ENCODE data around the gene GUK1.
"Not testable (repeated sequence)": the region's sequence is repeated elsewhere in the genome, so short reads cannot be mapped to it uniquely, and the experiment has no call there.

GUK1 gene

DNA sequence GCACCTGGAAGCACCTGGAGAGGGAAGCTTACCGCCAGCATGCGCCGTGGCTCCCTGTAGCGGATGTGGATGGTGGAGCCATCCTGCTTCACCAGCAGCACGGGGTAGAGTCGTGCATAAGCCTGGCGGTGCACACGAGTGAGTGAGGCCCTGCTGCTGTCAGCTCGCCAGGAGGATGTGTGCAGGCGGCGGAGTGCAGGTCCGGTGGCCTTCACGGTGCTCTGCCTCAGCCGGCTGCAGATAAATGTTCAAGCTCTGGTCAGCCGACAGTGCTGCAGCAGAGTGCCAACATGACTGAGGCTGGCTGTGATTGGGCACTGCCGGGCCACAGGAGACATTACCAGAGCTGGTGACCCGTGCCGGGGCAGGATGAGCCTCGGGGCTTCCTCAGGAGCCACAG lies 32.4 kb upstream of the GUK1 start:
- Histone ChIP-seq H3K27me3 (ENCODE audit: control insufficient read depth, insufficient read depth, low read length) (peaks cover 8% of the 10 kb centered on the region), H3K4me1 (ENCODE audit: control insufficient read depth, low read depth, low read length) (no peaks in the 10 kb centered on the region), H3K36me3 (ENCODE audit: control insufficient read depth, low read depth, low read length) (peaks cover 19% of the 10 kb centered on the region), H3K9me3 (ENCODE audit: control insufficient read depth, low read depth, low read length) (no peaks in the 10 kb centered on the region), H3K27ac (ENCODE audit: low read length) (no peak overlapping the region), H3K4me3 (ENCODE audit: low read length) (no peak overlapping the region), H3K9ac (ENCODE audit: low read length) (no peak overlapping the region)

- no peaks in the 10 kb centered on the region for H3K4me1 ChIP-seq (ENCODE audit: control insufficient read depth, low read depth, low read length)
- peak overlapping the region; percentile 85 for H3K4me3 ChIP-seq (ENCODE audit: low read length)
- H3K9me3 ChIP-seq (ENCODE audit: control insufficient read depth, low read depth, low read length), result no peaks in the 10 kb centered on the region
- H3K36me3 ChIP-seq (ENCODE audit: control insufficient read depth, low read depth, low read length), result peaks cover 19% of the 10 kb centered on the region
- no peak overlapping the region for H3K27ac ChIP-seq (ENCODE audit: low read length)
- H3K27me3 ChIP-seq (ENCODE audit: control insufficient read depth, insufficient read depth, low read length), result peaks cover 8% of the 10 kb centered on the region
- peak overlapping the region; percentile 85 for H3K9ac ChIP-seq (ENCODE audit: low read length)
Observed at GRCh38 chr1:228108055-228108690, 31.9 kb upstream of the GUK1 start.

DNA sequence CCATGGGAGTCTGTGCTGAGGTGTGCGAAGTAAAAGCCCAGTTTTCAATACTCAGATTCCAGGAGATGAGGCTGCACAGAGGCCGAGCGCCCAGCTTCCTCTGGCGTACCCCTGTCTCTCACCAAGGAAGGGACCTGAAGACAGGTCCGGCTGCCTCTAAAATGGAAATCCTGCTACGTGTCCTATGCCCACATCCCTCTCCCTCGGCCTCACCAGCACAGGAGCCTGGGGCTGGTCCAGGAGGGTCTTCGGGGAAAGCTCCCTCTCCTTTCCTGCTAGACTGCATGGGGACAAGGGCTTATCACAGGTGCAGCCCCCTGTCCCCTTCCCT lies 31.4 kb upstream of the GUK1 start:
- peaks cover 19% of the 10 kb centered on the region for H3K36me3 ChIP-seq (ENCODE audit: control insufficient read depth, low read depth, low read length)
- H3K9me3 ChIP-seq (ENCODE audit: control insufficient read depth, low read depth, low read length), result no peaks in the 10 kb centered on the region
- H3K4me3 ChIP-seq (ENCODE audit: low read length), result peak overlapping the region; percentile 85
- H3K9ac ChIP-seq (ENCODE audit: low read length), result peak overlapping the region; percentile 85
- peak overlapping the region; percentile 42 for H3K27ac ChIP-seq (ENCODE audit: low read length)
- H3K27me3 ChIP-seq (ENCODE audit: control insufficient read depth, insufficient read depth, low read length), result peaks cover 8% of the 10 kb centered on the region
- no peaks in the 10 kb centered on the region for H3K4me1 ChIP-seq (ENCODE audit: control insufficient read depth, low read depth, low read length)

- peak within 1 kb of the TSS; percentile 42 for H3K27ac ChIP-seq (ENCODE audit: low read length)
- H3K9me3 ChIP-seq (ENCODE audit: control insufficient read depth, low read depth, low read length), result no peaks in the 10 kb centered on the region
- H3K9ac ChIP-seq (ENCODE audit: low read length), result peak within 1 kb of the TSS; percentile 85
- peaks cover 19% of the 10 kb centered on the region for H3K36me3 ChIP-seq (ENCODE audit: control insufficient read depth, low read depth, low read length)
- H3K27me3 ChIP-seq (ENCODE audit: control insufficient read depth, insufficient read depth, low read length), result peaks cover 8% of the 10 kb centered on the region
- H3K4me1 ChIP-seq (ENCODE audit: control insufficient read depth, low read depth, low read length), result no peaks in the 10 kb centered on the region
- peak within 1 kb of the TSS; percentile 85 for H3K4me3 ChIP-seq (ENCODE audit: low read length)
Observed at GRCh38 chr1:228109073-228109961, 30.8 kb upstream of the GUK1 start, which contains the start of gene MRPL55. TSS of gene MRPL55 (minus strand) at chr1:228109299. CDS start at chr1:228108260, 1,039 bp downstream.

- H3K27ac ChIP-seq (ENCODE audit: low read length), result no peak overlapping the region
- no peaks in the 10 kb centered on the region for H3K4me1 ChIP-seq (ENCODE audit: control insufficient read depth, low read depth, low read length)
- peak overlapping the region; percentile 85 for H3K4me3 ChIP-seq (ENCODE audit: low read length)
- H3K9ac ChIP-seq (ENCODE audit: low read length), result peak overlapping the region; percentile 56
- H3K9me3 ChIP-seq (ENCODE audit: control insufficient read depth, low read depth, low read length), result no peaks in the 10 kb centered on the region
- peaks cover 19% of the 10 kb centered on the region for H3K36me3 ChIP-seq (ENCODE audit: control insufficient read depth, low read depth, low read length)
- H3K27me3 ChIP-seq (ENCODE audit: control insufficient read depth, insufficient read depth, low read length), result peaks cover 8% of the 10 kb centered on the region
Observed at GRCh38 chr1:228109962-228110488, 30.1 kb upstream of the GUK1 start.

- H3K4me3 ChIP-seq (ENCODE audit: low read length), result no peak overlapping the region
- no peak overlapping the region for H3K9ac ChIP-seq (ENCODE audit: low read length)
- H3K36me3 ChIP-seq (ENCODE audit: control insufficient read depth, low read depth, low read length), result peaks cover 19% of the 10 kb centered on the region
- no peak overlapping the region for H3K27ac ChIP-seq (ENCODE audit: low read length)
- H3K9me3 ChIP-seq (ENCODE audit: control insufficient read depth, low read depth, low read length), result no peaks in the 10 kb centered on the region
- peaks cover 8% of the 10 kb centered on the region for H3K27me3 ChIP-seq (ENCODE audit: control insufficient read depth, insufficient read depth, low read length)
- H3K4me1 ChIP-seq (ENCODE audit: control insufficient read depth, low read depth, low read length), result no peaks in the 10 kb centered on the region
Observed at GRCh38 chr1:228110556-228110955, 29.5 kb upstream of the GUK1 start.

- H3K9me3 ChIP-seq (ENCODE audit: control insufficient read depth, low read depth, low read length); H3K4me1 ChIP-seq (ENCODE audit: control insufficient read depth, low read depth, low read length); H3K9ac ChIP-seq (ENCODE audit: low read length); H3K27ac ChIP-seq (ENCODE audit: low read length); H3K27me3 ChIP-seq (ENCODE audit: control insufficient read depth, insufficient read depth, low read length); H3K4me3 ChIP-seq (ENCODE audit: low read length): not testable (repeated sequence)
- peaks cover 12% of the 10 kb centered on the region for H3K36me3 ChIP-seq (ENCODE audit: control insufficient read depth, low read depth, low read length)
Observed at GRCh38 chr1:228111315-228111714, 28.8 kb upstream of the GUK1 start.

DNA sequence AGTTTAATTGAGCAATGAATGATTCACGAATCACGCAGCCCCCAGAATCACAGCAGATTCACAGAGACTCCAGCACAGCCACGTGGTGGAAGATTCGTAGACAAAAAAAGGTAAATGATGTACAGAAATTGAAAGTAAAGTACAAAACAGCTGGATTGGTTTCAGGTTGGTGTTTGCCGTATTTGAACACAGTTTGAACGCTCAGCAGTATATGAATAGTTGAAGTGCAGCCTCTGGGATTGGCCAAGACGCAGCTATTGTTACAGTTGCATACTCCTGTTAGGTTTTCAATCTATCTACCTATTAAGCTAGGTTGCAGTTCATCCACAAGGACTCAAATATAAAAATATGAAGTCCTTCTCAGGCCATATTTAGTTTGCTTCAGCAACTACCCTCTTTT lies 27.9 kb upstream of the GUK1 start:
- Histone ChIP-seq H3K27me3 (ENCODE audit: control insufficient read depth, insufficient read depth, low read length) (peaks cover 8% of the 10 kb centered on the region), H3K4me3 (ENCODE audit: low read length) (no peak overlapping the region), H3K9ac (ENCODE audit: low read length) (no peak overlapping the region), H3K36me3 (ENCODE audit: control insufficient read depth, low read depth, low read length) (peaks cover 3% of the 10 kb centered on the region), H3K27ac (ENCODE audit: low read length) (no peak overlapping the region), H3K4me1 (ENCODE audit: control insufficient read depth, low read depth, low read length) (no peaks in the 10 kb centered on the region), H3K9me3 (ENCODE audit: control insufficient read depth, low read depth, low read length) (no peaks in the 10 kb centered on the region)

GRCh38 chr1:228112617-228113016 lies 27.5 kb upstream of the GUK1 start:
- Histone ChIP-seq H3K4me1 (ENCODE audit: control insufficient read depth, low read depth, low read length) (no peaks in the 10 kb centered on the region), H3K27ac (ENCODE audit: low read length) (no peak overlapping the region), H3K27me3 (ENCODE audit: control insufficient read depth, insufficient read depth, low read length) (peaks cover 8% of the 10 kb centered on the region), H3K4me3 (ENCODE audit: low read length) (no peak overlapping the region), H3K36me3 (ENCODE audit: control insufficient read depth, low read depth, low read length) (no peaks in the 10 kb centered on the region), H3K9me3 (ENCODE audit: control insufficient read depth, low read depth, low read length) (peaks cover 4% of the 10 kb centered on the region), H3K9ac (ENCODE audit: low read length) (no peak overlapping the region)

- no peak overlapping the region for H3K9ac ChIP-seq (ENCODE audit: low read length)
- no peaks in the 10 kb centered on the region for H3K36me3 ChIP-seq (ENCODE audit: control insufficient read depth, low read depth, low read length)
- H3K27me3 ChIP-seq (ENCODE audit: control insufficient read depth, insufficient read depth, low read length), result peaks cover 5% of the 10 kb centered on the region
- H3K27ac ChIP-seq (ENCODE audit: low read length), result no peak overlapping the region
- H3K4me3 ChIP-seq (ENCODE audit: low read length), result no peak overlapping the region
- H3K9me3 ChIP-seq (ENCODE audit: control insufficient read depth, low read depth, low read length), result peaks cover 11% of the 10 kb centered on the region
- no peaks in the 10 kb centered on the region for H3K4me1 ChIP-seq (ENCODE audit: control insufficient read depth, low read depth, low read length)
Observed at GRCh38 chr1:228114827-228115226, 25.3 kb upstream of the GUK1 start.

DNA sequence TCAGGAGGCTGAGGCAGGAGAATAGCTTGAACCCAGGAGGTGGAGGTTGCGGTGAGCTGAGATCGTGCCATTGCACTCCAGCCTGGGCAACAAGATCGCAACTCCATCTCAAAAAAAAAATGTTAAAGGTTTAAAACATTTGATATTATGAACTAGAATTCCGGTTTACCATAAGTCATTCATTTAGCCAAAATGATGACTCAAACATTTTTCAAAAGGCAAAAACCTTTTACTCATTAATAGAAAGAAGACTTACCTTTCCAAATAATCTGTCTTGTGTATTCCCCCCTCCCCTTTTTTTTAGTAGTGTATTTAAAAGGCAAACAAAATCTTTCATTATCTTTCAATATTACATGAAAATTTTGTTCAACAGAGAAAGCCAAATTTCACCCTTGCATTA lies 22.7 kb upstream of the GUK1 start:
- Histone ChIP-seq H3K27ac (ENCODE audit: low read length) (no peak overlapping the region), H3K27me3 (ENCODE audit: control insufficient read depth, insufficient read depth, low read length) (no peaks in the 10 kb centered on the region), H3K4me3 (ENCODE audit: low read length) (no peak overlapping the region), H3K4me1 (ENCODE audit: control insufficient read depth, low read depth, low read length) (no peaks in the 10 kb centered on the region), H3K9me3 (ENCODE audit: control insufficient read depth, low read depth, low read length) (peaks cover 11% of the 10 kb centered on the region), H3K36me3 (ENCODE audit: control insufficient read depth, low read depth, low read length) (no peaks in the 10 kb centered on the region), H3K9ac (ENCODE audit: low read length) (no peak overlapping the region)
